Hindlimb muscle (tissue), 1 donor: ENCODE measurements around the gene CAMK1D. TPM values are rescaled to one million over a fixed set of nuclear protein-coding genes. Genes with fewer than 3 reads are reported as not detected.

Experiments
- DNase-seq: peaks from one replicate; pipeline ENCODE4 v3.0.0-alpha.2; 2013
- polyA plus RNA-seq: library from polyadenylated mRNA; unstranded; fragments of 120-200 nt; gene quantifications from one replicate; pipeline ENCODE4 v1.2.1, GENCODE V29; 2013; ENCODE audit not compliant: insufficient read length

Gene CAMK1D
- polyA plus RNA-seq, 1 donor, result 2.9 TPM

DNA sequence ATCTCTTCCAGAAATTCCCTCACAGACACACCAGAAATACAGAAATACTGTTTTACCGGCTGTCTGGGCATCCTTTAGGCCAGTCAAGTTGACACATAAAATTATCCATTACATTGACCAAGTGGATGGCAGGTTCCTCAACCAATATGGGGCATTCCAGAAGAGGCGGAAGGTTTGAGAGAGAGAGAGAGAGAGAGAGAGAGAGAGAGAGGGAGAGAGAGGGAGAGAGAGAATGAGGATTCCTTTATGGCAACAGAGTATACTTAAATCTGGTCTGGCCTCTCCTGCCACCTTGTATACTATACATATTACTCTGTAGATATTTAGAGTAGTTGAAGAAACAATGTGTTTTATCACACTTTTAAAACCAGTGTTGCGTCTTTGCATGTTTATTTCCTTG, 214.1 kb downstream of the CAMK1D start:
- DNase-seq, result no peak

DNA sequence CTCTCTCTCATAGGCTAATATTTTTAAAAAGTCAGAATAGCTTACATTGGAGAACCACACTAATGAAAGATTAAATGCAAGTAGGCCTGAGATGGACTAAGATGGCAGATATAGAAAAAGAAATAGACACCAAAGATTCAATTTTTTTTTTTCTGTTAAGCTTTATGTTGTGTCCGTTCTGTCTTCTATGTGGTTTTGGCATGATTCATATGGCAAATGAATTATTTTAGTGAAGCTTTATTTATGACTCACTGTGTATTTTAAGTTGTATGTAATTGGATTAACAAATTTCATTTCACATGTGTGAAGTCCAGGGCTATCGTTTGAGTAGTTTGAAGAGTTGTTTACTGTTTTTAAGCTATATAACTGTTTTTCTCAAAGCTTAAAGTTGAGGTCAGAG, 214.8 kb downstream of the CAMK1D start:
- no peak for DNase-seq

DNA sequence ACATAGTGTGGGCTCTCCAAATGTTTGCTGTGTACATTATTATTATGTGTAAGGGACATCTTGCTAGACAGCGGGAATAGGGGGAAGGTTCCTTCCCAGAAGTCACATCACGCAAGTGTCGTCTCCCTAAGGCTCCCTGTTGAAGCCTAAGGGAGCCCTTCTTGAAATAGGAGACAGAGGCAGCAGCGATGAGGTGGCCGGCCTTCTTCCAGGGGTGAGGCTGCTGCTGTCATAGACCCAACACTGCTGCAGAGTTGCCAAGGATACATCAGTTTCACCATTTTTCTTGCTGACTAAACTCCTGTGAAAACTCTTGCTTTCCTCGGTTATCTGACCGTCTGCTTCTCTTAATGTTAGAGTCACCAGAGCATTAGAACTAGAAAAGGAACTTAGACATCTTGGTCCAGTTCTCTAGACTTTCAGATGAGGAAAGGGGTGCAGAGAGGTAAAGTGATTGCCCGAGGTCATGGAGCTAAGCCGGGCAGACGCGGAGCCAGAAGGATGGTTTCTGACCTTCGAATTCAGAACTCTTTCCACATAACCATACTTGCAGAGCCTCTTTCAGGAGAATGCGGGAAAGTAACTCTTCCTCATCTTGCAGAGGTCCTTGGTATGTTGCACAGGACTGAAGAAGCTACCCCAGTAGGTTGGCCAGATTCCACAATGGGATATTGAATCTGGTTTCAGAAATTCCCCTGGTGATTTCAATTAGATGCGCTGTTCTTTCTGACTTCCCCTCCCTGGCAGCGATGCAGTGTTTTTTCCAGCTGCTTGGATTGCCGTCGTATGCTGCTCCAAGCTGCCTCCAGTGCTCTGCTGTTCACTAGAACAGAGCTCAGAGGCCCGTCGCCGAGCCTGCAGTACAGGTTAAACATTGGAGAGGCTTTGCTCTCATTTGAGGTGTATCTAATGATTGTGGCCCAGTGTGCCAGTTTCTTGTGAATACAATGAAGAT, 217.1 kb downstream of the CAMK1D start:
- peak; percentile 54 for DNase-seq

GRCh38 chr10:12568391-12569009, 219.2 kb downstream of the CAMK1D start:
- no peak for DNase-seq

DNA sequence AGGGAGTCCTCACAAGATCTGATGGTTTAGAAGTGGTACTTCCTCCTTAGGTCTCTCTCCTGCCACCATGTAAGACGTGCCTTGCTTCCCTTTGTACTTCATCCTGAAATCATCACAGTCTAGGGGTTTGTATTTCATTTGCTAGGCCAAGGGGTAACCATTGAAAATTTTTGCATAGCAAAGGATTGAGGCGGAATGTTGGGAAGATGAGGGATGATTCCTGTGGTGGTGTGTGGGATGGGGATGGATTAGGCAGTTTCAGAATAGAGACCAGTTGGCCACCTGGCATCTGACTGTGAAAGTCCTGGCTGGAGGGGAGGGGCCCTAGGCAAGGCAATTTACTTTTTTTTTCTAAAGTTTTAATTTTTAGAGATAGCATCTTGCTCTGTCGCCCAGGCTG, 222.9 kb downstream of the CAMK1D start:
- no peak for DNase-seq

GRCh38 chr10:12577610-12578009, 228.3 kb downstream of the CAMK1D start:
- no peak for DNase-seq

- DNase-seq, result no peak
Measured at GRCh38 chr10:12579954-12580858, 230.9 kb downstream of the CAMK1D start.

- no peak for DNase-seq
Measured at GRCh38 chr10:12583891-12584595, 234.7 kb downstream of the CAMK1D start.

GRCh38 chr10:12586741-12587140, 237.4 kb downstream of the CAMK1D start:
- no peak for DNase-seq

- DNase-seq, result no peak
Measured at GRCh38 chr10:12587451-12587888, 238.1 kb downstream of the CAMK1D start.

- no peak for DNase-seq
Measured at GRCh38 chr10:12588091-12588860, 238.9 kb downstream of the CAMK1D start.

GRCh38 chr10:12589291-12589690, 239.9 kb downstream of the CAMK1D start:
- no peak for DNase-seq

- DNase-seq, result no peak
Measured at GRCh38 chr10:12589791-12590190, 240.4 kb downstream of the CAMK1D start.

DNA sequence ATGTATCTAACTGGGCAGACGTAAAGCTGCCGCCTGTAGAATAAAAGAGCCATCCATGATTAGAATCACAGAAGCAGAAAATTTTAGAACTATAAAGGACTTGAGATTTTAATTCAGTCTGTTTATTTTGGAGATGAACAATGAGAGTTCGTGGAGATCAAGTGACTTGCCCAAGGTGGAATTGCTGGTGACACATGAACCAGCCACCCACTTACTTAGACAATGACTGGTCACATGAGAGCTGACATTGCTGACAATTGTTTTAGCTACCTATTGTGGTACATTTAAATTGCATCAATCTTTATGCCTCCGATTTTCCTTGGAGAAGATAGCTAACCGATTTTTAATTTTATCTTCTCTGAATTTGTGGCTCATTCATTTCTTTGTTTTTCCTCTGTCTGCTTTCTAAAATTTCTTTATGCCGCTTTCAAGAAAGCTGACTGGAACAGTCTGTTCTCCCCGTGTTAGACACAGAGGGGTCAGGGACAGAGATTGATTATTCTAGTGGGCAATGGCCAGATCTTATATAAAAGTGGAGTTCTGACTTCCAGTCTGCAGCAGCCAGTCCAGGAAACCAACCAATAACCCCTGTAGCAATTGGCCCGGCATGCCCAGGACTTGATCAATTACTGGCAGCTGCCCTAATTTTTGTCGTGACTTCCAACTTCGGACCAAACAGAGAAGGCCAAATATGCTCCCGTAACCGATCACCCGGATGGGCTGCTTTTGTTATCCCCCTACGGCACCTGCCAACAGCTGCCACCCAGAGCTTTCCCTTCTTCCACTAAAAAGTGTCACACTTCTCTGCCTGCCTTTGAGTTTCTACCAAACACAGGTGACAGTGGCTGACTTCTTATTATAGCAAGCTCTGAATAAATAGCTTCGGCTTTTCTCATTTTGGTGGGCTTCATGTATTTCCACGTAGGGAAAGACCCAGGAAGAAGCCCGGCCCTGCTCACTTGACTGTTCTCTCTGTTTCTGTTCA, 241.6 kb downstream of the CAMK1D start:
- DNase-seq, result no peak

DNA sequence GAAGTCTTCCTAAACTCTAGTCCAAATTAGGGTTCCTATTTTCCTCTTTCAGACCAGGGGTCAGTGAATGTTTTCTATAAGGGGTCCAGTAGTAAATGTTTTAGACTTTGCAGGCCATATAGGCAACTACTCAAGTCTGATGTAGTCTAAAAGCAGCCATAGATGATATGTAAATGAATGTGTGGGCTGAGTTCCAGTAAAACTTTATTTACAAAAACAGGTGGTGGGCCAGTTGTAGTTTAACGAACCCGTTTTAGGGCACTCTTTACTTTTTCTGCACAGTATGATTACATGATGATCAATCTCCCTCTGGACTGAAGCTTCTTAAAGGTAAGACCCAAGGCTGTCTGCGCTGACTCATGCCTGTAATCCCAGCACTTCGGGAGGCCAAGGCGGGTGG, 243.6 kb downstream of the CAMK1D start:
- DNase-seq, result no peak

- no peak for DNase-seq
Measured at GRCh38 chr10:12594448-12594944, 245.1 kb downstream of the CAMK1D start.

DNA sequence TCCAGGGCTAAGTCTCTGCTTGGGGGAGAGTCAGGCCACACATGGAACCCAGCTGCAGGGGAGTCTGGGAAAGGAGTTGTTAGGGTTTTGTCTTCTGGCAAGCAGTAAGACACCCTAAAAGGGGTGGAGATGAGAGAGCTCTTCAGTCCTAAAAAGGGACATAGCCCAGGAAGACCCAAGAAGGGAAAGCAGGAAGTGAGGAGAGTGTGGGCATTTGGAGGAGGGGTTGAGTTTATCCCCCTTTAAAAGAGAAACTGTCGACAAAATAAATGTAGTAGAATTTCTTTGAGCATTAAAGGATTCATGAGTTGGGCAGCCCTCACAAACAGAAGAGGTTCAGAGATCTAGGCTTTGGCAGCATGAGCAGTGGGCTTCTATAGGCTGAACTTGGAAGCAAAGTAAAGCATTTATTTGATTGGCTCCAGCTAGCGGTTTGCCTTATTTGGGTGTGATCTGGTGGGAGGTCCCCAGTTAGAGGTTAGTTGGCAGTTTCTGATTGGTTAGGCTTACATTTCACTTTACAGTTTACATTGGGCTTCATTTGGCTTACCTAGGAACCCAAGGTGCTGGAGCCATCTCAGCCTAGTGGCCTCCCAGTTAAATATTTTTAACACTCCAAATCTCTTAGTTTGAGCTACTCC, 246.7 kb downstream of the CAMK1D start:
- no peak for DNase-seq

- no peak for DNase-seq
Measured at GRCh38 chr10:12597176-12597575, 247.8 kb downstream of the CAMK1D start.
